Testis (tissue), 3 donors: Measurements from ENCODE around the gene CLEC3A. TPM values are rescaled to one million over a fixed set of nuclear protein-coding genes. Genes with fewer than 3 reads are reported as not detected.
A peak's percentile ranks its signal among the peaks of the same experiment; 100 is the strongest.

Experiments used
- DNase-seq: peaks from one replicate; pipeline ENCODE4 v3.0.0-alpha.2; 2019
- H3K27ac ChIP-seq, 2 donors: fragments of 200-600 bp; sonication (generic); one replicate each; pipeline ENCODE4 v1.5.1; 2019
- H3K27me3 ChIP-seq: fragments of 200-600 bp; sonication (generic); one replicate; pipeline ENCODE4 v1.5.1; 2019
- H3K36me3 ChIP-seq: fragments of 200-600 bp; sonication (generic); one replicate; pipeline ENCODE4 v1.5.1; 2017; ENCODE audit warnings: low read depth; ENCODE audit errors: missing control alignments
- H3K4me1 ChIP-seq: fragments of 200-600 bp; sonication (generic); one replicate; pipeline ENCODE4 v1.5.1; 2019
- H3K4me3 ChIP-seq, 2 donors: fragments of 200-600 bp; sonication (generic); one replicate each; pipeline ENCODE4 v1.5.1; 2017 to 2019
- H3K9me3 ChIP-seq: fragments of 200-600 bp; sonication (generic); one replicate; pipeline ENCODE4 v1.5.1; 2017
- POLR2A ChIP-seq: fragments of 450-650 bp; IDR thresholded peaks from one replicate; pipeline ENCODE4 v1.6.1; 2017; ENCODE audit warnings: antibody characterized with exemption, mild to moderate bottlenecking, moderate library complexity
- WGBS, 2 donors: methylation state at CpG; one replicate each; pipeline ENCODE4 v1.1.5; 2018; 5-methylcytosine and 5-hydroxymethylcytosine counted together
- intact Hi-C: fragments of 100-400 bp; cut with DNase I; formaldehyde crosslinking; loops from one replicate; pipeline ENCODE4 v1.15.1; 2023; ENCODE audit warnings: low total_unique reads
- polyA plus RNA-seq: library from polyadenylated mRNA; stranded (reverse); fragments of 350-450 nt; fragmentation: Illumina TruSeq; extraction: RNeasy Lipid Tissue Mini Kit (QIAGEN cat#74804); gene quantifications from one replicate; pipeline ENCODE4 v1.2.3, GENCODE V29; 2014; ENCODE audit warnings: low read depth, low replicate concordance; ENCODE audit not compliant: insufficient read depth
- total RNA-seq, 2 donors: library from RNA; depleted of rRNA; stranded (reverse); fragments of >200 nt; gene quantifications; one replicate each; pipeline ENCODE4 v1.2.3, GENCODE V29; 2016
- TF ChIP-seq, protein P1 (sequence below), 3 experiments: fragments of 450-650 bp in 2 of 3; fragments of 200-600 bp in 1 of 3; sonication (generic) in 1 of 3; IDR thresholded peaks; one replicate each; pipeline ENCODE4 v1.5.1; 2016 to 2019; ENCODE audit warnings: antibody characterized with exemption in 3 of 3, mild to moderate bottlenecking in 2 of 3, moderate library complexity in 1 of 3

The CLEC3A gene
- total and polyA plus RNA-seq, 3 donors from 2014 or later: 0.55 to 0.74 TPM; not detected in 1

DNA sequence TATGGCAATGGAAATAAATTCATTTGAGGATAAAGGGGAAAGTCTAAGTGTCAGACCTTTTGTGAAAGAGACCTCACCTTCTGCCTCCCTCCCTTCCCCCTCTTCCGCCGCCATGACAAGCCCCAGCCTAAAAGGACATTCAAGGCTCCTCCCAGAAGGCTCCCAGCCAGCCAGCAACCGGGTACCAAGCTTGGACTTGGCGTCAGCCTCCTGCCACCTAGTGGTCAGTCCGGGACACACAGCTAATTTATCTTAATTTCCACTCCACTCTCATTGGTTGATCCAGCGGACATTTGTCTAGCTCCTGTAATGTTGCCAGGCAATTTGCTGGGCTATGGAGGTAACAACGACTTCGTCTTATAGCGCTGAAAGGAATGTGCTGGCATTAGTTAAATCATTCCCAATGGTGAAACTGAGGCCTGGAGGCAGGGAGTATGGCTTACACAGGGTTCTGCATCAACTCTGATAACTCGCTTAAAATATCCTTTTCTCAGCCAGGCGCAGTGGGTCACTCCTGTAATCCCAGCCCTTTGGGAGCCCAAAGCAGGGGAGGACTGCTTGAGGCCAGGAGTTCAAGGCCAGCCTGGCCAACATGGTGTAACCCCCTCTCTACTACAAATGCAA is 19.3 kb upstream of the CLEC3A start:
- DNase-seq: peak; percentile 91

DNA sequence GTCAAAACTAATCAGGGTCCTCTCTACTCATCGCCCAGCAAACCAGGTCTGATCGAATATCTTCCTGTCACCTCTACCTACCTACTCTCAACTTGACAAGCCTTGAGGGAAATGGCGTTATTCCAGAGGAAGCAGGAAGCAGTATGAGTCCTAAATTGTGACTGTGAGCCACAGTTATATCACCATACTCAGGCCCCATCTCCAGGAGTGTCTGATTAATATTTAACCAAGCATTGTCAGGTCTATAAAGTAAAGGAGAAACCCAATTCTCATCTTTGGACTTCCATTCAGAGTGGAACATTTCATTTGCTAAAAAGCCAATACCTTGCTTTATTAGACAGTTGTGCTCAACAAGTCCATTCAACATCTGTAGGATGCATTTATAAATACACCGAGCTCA is 17.8 kb upstream of the CLEC3A start:
- Histone ChIP-seq H3K27ac (no peak overlapping the region), H3K4me1 (no peaks in the 10 kb centered on the region), H3K9me3 (no peaks in the 10 kb centered on the region), H3K4me3 (no peak overlapping the region), H3K27me3 (no peaks in the 10 kb centered on the region), H3K36me3 (no peaks in the 10 kb centered on the region)
- TF ChIP-seq POLR2A: no peak
- TF ChIP-seq, protein P1, sequence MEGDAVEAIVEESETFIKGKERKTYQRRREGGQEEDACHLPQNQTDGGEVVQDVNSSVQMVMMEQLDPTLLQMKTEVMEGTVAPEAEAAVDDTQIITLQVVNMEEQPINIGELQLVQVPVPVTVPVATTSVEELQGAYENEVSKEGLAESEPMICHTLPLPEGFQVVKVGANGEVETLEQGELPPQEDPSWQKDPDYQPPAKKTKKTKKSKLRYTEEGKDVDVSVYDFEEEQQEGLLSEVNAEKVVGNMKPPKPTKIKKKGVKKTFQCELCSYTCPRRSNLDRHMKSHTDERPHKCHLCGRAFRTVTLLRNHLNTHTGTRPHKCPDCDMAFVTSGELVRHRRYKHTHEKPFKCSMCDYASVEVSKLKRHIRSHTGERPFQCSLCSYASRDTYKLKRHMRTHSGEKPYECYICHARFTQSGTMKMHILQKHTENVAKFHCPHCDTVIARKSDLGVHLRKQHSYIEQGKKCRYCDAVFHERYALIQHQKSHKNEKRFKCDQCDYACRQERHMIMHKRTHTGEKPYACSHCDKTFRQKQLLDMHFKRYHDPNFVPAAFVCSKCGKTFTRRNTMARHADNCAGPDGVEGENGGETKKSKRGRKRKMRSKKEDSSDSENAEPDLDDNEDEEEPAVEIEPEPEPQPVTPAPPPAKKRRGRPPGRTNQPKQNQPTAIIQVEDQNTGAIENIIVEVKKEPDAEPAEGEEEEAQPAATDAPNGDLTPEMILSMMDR (IDR thresholded peaks at IDR 0.05): no peak
- intact Hi-C loops: no loop called here
- WGBS, 2 donors: 92 to 94% methylated on average over 4 of the region's 4 CpGs
- no peak for DNase-seq

More for the DNA sequence above, 19.3 kb upstream of the CLEC3A start:
- TF ChIP-seq POLR2A: no peak
- TF ChIP-seq, protein P1 (IDR thresholded peaks at IDR 0.05): peak; percentile 65 to 84 (median 78)
- no peak overlapping the region for H3K27ac ChIP-seq
- WGBS, 2 donors: 5 to 15% methylated on average over 11 of the region's 11 CpGs
- no peaks in the 10 kb centered on the region for H3K4me1 ChIP-seq
- H3K27me3 ChIP-seq: no peaks in the 10 kb centered on the region
- intact Hi-C loops: no loop called here
- no peak overlapping the region for H3K4me3 ChIP-seq
- no peaks in the 10 kb centered on the region for H3K36me3 ChIP-seq
- H3K9me3 ChIP-seq: no peaks in the 10 kb centered on the region

DNA sequence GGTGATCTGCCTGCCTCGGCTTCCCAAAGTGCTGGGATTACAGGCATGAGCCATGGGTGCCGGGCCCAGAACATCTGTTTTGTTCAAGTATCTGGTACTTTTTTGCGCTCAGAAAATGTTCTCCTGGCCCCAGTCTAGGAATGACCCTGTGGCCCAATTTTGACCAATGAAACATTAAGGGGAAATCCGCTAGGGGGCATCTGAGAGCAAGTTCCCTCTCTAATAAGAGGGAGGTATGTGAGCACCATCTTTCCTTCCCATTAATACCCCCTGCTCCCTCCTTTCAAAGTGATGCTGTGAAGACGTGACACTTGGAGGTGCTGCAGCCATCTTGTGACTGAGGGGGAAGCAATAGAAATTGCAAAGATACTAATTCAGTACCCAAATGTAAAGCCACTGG is 16.5 kb upstream of the CLEC3A start:
- H3K4me1 ChIP-seq: no peaks in the 10 kb centered on the region
- no peak overlapping the region for H3K27ac ChIP-seq
- no peak for DNase-seq
- H3K36me3 ChIP-seq: no peaks in the 10 kb centered on the region
- WGBS, 2 donors: 81 to 85% methylated on average over 5 of the region's 5 CpGs
- H3K27me3 ChIP-seq: no peaks in the 10 kb centered on the region
- TF ChIP-seq, protein P1 (IDR thresholded peaks at IDR 0.05): no peak
- TF ChIP-seq POLR2A: no peak
- no peaks in the 10 kb centered on the region for H3K9me3 ChIP-seq
- intact Hi-C loops: no loop called here
- H3K4me3 ChIP-seq: no peak overlapping the region

DNA sequence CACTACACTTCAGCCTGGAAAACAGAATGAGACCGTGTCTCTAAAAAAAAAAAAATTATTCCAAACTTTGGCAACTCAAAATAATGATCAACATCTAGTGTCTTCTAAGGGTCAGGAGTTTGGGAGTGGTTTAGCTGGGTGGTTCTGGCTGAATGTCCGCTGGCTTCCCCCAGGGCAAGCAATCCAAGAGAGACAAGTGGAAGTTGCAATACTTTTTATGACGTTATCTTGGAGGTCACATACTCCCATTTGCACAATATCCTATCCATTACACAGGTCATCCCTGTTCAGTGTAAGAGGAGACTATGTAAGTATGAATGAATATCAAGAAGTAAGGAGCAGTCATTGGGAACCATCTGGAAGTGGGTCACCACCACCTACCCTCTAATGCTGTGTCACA is 15.2 kb upstream of the CLEC3A start:
- Histone ChIP-seq H3K27ac (no peak overlapping the region), H3K4me1 (no peaks in the 10 kb centered on the region), H3K9me3 (no peaks in the 10 kb centered on the region), H3K36me3 (no peaks in the 10 kb centered on the region), H3K27me3 (no peaks in the 10 kb centered on the region), H3K4me3 (no peak overlapping the region)
- no peak for DNase-seq
- TF ChIP-seq POLR2A: no peak
- intact Hi-C loops: no loop called here
- 72 to 78% methylated on average over 3 of the region's 3 CpGs for WGBS, 2 donors

DNA sequence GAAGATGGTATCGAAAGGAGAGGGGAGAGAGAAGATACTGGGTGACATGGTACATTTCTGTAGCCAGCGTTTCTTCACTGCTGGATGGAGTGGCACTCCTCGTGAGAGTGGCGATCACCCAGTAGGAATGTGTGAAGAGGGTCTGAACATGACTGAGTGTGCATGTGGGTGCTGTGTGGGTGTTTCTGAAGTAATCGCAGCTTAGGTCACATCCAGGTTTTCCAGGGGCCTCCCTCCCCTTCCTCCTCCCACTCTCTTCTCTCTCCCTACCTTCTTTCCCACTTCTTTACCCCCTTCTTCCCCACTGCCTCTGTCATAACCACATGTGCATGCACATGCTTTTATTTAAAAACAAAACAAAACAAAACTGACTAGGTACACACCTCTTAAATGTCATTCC is 1.8 kb downstream of the CLEC3A start:
- no peaks in the 10 kb centered on the region for H3K36me3 ChIP-seq
- H3K4me3 ChIP-seq: no peak overlapping the region
- H3K27ac ChIP-seq: no peak overlapping the region
- no peaks in the 10 kb centered on the region for H3K4me1 ChIP-seq
- intact Hi-C loops: no loop called here
- no peaks in the 10 kb centered on the region for H3K27me3 ChIP-seq
- TF ChIP-seq POLR2A: no peak
- TF ChIP-seq, protein P1 (IDR thresholded peaks at IDR 0.05): no peak
- WGBS, 2 donors: 81 to 83% methylated on average over 5 of the region's 5 CpGs
- DNase-seq: no peak
- H3K9me3 ChIP-seq: no peaks in the 10 kb centered on the region
